ENCODE measurements around the gene LRBA.

Gene LRBA

DNA sequence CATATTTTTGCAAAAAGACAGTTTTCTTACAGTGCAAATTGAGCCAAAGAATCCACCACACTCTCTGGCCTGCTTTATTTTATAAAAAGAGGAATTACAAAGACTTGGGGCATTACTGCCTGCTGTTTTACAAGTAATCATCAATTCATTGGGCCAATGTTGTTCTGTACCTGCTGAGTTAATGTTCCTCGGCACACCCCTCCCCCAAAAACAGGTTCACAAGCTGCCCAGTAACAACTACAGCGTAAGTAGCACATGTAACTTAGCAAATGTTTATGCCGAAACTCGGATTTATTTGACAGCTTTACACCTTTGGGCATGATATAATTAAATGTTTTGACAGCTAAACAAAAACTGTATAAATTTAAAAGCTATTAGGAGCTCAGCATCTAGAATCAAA, 647.8 kb downstream of the LRBA start:
- DNase-seq (ENCODE audit: low spot score): no peak

GRCh38 chr4:150366487-150366999, 648.5 kb downstream of the LRBA start:
- DNase-seq (ENCODE audit: low spot score): no peak

DNA sequence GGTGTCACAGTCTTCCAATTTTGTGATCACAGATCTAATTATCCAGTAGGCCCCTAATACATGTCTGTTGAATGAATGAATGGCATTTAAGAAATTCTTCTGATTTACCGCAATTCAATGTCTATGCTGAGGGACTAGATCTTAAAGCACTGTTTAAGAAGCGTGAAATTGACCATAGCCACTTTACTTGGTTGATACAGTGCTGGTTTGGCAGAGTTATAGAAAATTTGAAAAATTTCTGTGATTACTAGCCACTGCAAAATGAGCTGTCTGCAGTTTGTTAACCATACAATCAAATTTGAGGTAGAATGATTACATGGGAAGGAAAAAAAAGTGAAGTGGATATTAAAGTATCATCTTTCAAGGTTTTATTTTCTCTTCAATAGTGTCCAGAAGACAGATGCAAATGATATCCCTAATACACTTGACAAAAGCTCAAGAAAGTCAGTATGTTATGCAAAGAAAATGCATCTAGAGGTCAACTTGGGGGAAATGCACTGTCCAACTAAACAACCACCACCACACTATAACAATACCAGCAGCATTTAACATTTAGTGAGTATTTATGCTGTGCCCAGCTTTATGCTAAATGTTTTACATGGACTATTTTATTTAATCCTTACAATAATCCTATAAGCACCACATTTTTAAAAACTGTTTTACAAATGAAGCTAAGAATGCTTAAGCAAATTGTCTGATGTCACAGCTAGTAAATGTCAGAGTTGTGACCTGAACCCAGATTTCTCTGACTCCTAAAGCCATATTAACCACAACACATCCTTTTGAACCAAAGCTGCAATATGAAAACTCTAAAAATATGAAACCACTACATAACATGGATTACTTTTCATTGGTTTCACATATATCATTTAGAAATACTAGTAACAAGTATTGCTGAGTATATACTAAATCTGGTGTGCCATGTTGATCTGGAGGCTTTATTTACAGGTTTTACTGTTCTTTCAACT, 651.1 kb downstream of the LRBA start:
- DNase-seq (ENCODE audit: low spot score): no peak

GRCh38 chr4:150358691-150359090, 656.4 kb downstream of the LRBA start:
- no peak for DNase-seq (ENCODE audit: low spot score)

GRCh38 chr4:150357829-150358228, 657.3 kb downstream of the LRBA start:
- no peak for DNase-seq (ENCODE audit: low spot score)

DNA sequence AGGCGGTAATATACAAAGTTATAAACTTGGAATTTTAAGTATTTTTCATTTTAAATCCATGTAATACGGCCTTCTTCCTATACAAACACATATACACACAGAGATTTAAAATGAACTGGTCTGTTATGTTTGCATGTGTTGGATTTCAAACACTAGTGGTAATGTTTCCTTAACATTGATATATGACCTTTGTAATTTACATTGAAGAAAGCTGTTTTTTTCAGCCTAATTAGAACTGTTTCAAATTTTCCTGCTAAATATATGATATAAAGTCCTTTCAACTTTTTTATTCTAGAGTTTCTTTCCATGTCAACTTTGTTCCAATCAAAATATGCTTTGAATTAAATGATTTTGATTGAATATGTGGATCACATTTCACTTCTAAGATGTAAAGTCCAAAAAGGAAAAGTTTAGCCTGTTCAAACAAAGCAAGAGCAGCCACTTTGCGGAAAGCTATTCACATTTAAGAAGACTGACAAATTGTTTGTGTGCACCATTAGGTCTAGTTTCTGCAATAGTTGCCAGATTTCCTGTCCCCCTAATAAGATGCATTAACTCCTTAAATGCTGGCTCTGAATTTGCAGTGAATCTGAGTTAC, 659.1 kb downstream of the LRBA start:
- no peak for DNase-seq (ENCODE audit: low spot score)

- no peak for DNase-seq (ENCODE audit: low spot score)
These were observed 659.7 kb downstream of the LRBA start for GRCh38 chr4:150355418-150355817.

- no peak for DNase-seq (ENCODE audit: low spot score)
These were observed 660.8 kb downstream of the LRBA start for GRCh38 chr4:150354214-150354796.

GRCh38 chr4:150348079-150348478, 667.0 kb downstream of the LRBA start:
- no peak for DNase-seq (ENCODE audit: low spot score)

- DNase-seq (ENCODE audit: low spot score): no peak
These were observed 669.8 kb downstream of the LRBA start for GRCh38 chr4:150345207-150345744.

DNA sequence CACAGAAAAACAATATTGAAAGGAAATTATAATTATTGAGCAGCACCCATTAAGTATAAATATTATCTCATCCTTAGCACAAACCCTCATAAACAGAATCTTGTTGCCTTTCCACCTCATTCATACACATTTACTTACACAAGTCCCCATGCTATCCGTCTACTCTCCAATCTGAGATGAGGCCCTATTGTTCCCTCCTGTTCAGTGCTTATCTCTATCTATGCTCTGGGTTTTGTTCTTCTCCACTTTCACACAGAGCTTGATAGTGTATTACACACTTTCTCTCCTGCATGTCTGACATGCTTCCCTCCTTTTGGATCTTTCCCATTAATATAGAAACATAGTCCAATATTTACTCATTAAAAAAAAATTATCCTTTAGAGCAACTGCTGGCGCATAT, 671.3 kb downstream of the LRBA start:
- no peak for DNase-seq (ENCODE audit: low spot score)

DNA sequence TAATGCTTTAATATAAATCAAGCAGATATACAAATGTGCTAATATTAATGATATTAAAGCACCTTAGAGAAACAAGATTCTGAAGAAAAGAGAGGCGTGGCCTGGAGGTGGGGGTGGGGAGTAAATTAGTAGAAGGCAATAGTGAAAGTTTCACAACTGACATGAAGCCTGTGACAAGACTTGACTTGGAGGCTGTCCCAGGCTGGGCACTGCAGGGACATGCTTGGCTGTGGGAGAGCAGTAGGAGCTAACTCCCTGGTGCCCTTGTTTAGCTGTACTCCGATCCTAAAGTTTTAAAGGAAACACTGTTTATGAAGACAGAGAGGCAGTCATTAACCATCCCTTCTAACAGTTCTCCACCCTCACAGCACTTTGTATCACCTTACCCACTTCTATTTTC, 672.1 kb downstream of the LRBA start:
- DNase-seq (ENCODE audit: low spot score): no peak

DNA sequence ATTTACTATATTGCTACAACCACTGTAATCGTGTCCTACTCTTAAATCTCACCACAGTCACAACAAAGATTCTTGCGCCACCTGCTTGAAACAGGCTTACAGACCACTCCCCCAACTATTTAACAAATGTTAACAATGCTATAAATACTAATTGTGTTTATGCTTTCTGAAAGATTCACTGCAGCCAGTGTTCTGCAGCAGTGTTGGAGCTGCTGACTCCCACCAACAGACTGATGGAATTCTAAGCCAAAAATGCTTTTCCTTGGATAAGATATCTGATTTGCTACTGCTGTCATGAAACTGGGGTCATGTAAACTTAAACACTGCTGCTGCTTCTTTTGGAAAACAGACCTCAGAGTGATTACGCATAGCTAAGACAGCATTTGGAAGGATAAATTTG, 677.4 kb downstream of the LRBA start:
- DNase-seq (ENCODE audit: low spot score): no peak

DNA sequence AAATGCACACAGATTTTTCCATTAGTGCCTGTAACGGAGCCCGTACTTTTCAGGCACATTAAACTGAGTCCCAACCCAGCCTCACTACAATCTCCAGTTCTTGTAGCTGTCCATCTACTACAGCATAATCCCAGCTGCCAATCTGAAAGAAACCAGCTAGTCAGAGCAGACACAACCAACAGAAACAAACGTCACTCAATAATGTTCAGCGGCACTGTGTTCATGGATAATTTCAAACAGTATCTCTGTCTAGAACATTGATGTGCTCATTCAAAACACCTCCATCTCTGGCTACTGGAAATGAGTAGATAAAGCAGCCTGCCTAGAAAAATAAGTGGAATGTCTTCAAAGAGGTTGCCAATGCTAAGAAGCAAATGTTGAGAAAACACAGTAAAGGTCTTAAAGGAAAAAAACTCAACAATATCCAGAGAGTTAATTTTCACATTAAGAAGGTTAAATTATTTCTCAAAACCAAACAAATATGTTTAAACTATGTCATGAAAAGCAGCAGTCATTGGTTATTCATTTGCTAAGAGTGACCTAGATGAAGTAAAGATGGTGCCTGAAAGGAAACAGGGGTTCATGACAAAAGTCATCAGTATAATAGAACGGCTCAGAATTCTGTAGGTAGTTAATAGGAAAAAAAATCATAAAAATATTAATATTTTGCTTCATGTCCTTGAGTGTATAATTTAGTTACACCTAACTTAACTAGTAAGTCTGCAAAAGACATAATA, 678.2 kb downstream of the LRBA start:
- DNase-seq (ENCODE audit: low spot score): no peak

GRCh38 chr4:150332961-150333360, 682.1 kb downstream of the LRBA start:
- DNase-seq (ENCODE audit: low spot score): no peak

- no peak for DNase-seq (ENCODE audit: low spot score)
These were observed 683.0 kb downstream of the LRBA start for GRCh38 chr4:150332086-150332485.

DNA sequence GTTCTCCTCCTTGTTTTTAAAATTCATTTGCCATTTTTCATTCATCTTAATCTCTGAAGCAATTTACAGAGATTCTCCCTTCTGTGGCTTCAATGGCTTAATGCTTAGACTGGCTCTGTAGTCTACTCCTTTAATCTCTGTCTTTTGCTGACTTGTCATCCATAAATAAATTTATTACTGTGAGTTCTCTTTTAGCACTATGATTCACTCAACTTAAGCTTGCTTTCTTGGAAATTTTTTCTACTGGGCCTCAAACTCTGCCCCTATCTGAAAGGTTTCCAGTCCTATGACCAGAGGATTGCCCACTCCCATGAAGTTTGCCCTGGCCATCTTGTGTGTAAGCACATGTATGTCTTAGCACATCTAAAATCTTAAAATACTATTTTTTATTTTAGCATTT, 685.7 kb downstream of the LRBA start:
- DNase-seq (ENCODE audit: low spot score): no peak

GRCh38 chr4:150328496-150328895, 686.6 kb downstream of the LRBA start:
- no peak for DNase-seq (ENCODE audit: low spot score)

- no peak for DNase-seq (ENCODE audit: low spot score)
These were observed 687.8 kb downstream of the LRBA start for GRCh38 chr4:150327262-150327780.

- DNase-seq (ENCODE audit: low spot score): no peak
These were observed 689.2 kb downstream of the LRBA start for GRCh38 chr4:150325872-150326271.
